Astrocyte (in vitro differentiated cells and primary cell): Measurements from ENCODE around the gene ZNF382.

Experiments
- CTCF ChIP-seq: IDR thresholded peaks from 2 replicates; pipeline ENCODE4 v1.5.1; 2011; ENCODE audit warnings: low read depth, mild to moderate bottlenecking, inconsistent platforms, low read length, moderate library complexity; ENCODE audit not compliant: insufficient read depth
- EZH2 ChIP-seq: IDR thresholded peaks from 2 replicates; pipeline ENCODE4 v1.6.1; 2012; ENCODE audit warnings: mild to moderate bottlenecking, low read length, inconsistent platforms; ENCODE audit not compliant: insufficient read depth

GRCh38 chr19:36572593-36573019 is 32.5 kb upstream of the ZNF382 start:
- TF ChIP-seq CTCF (no peak), EZH2 (no peak)
